Mesenchymal stem cell (in vitro differentiated cells and primary cell): ENCODE results near the gene USP47.

Experiments
- DNase-seq: peaks from one replicate; pipeline ENCODE4 v3.0.0-alpha.2; 2013
- H2AFZ ChIP-seq: one replicate; pipeline ENCODE4 v1.6.1; 2013; ENCODE audit warnings: low read depth, mild to moderate bottlenecking, control low read depth, inconsistent platforms, low read length, moderate library complexity
- H2AK5ac ChIP-seq: 2 replicates; pipeline ENCODE4 v1.6.1; 2013; ENCODE audit warnings: low read length, moderate library complexity, mild to moderate bottlenecking, inconsistent platforms; ENCODE audit not compliant: severe bottlenecking
- H2BK120ac ChIP-seq: one replicate; pipeline ENCODE4 v1.6.1; 2013; ENCODE audit warnings: low read depth, mild to moderate bottlenecking, inconsistent platforms, low read length, moderate library complexity
- H2BK12ac ChIP-seq, 2 experiments: one replicate each; pipeline ENCODE4 v1.6.1; 2013; ENCODE audit warnings: inconsistent platforms in 2 of 2, low read length in 2 of 2, mild to moderate bottlenecking in 2 of 2, moderate library complexity in 2 of 2, control low read depth in 1 of 2
- H2BK15ac ChIP-seq: one replicate; pipeline ENCODE4 v1.6.1; 2013; ENCODE audit warnings: mild to moderate bottlenecking, low read depth, inconsistent platforms; ENCODE audit not compliant: poor library complexity, severe bottlenecking
- H2BK5ac ChIP-seq: 2 replicates; pipeline ENCODE4 v1.6.1; 2013; ENCODE audit warnings: low read depth, mild to moderate bottlenecking, low read length, control low read depth, inconsistent platforms; ENCODE audit not compliant: poor library complexity, severe bottlenecking
- H3K14ac ChIP-seq, 2 experiments: one replicate each; pipeline ENCODE4 v1.6.1; 2013; ENCODE audit warnings: inconsistent platforms in 2 of 2, low read length in 2 of 2, control low read depth in 1 of 2, mild to moderate bottlenecking in 1 of 2, moderate library complexity in 1 of 2
- H3K18ac ChIP-seq, 2 experiments: one replicate each; pipeline ENCODE4 v1.6.1; 2013; ENCODE audit warnings: inconsistent platforms in 2 of 2, low read length in 2 of 2, control low read depth in 1 of 2, low read depth in 1 of 2, mild to moderate bottlenecking in 1 of 2
- H3K23ac ChIP-seq, 2 experiments: one replicate each; pipeline ENCODE4 v1.6.1; 2013; ENCODE audit warnings: inconsistent platforms in 2 of 2, low read length in 2 of 2, mild to moderate bottlenecking in 2 of 2, moderate library complexity in 2 of 2, control low read depth in 1 of 2
- H3K27ac ChIP-seq: 2 replicates; pipeline ENCODE4 v1.5.1; 2013; ENCODE audit warnings: mild to moderate bottlenecking, moderate library complexity, low read length, control low read depth, inconsistent platforms; ENCODE audit not compliant: poor library complexity, severe bottlenecking
- H3K27me3 ChIP-seq, 2 experiments: 2 replicates each; pipeline versions ENCODE4 v1.6.1 to v1.7.0; 2013; ENCODE audit warnings: low read length in 2 of 2, mild to moderate bottlenecking in 2 of 2, moderate library complexity in 2 of 2, control low read depth in 1 of 2, inconsistent platforms in 1 of 2; ENCODE audit not compliant: control insufficient read depth in 1 of 2, insufficient read depth in 1 of 2
- H3K36me3 ChIP-seq, 2 experiments: 2 replicates each; pipeline versions ENCODE4 v1.6.1 to v1.7.0; 2013; ENCODE audit warnings: low read length in 2 of 2, control low read depth in 1 of 2, inconsistent platforms in 1 of 2, low read depth in 1 of 2, mild to moderate bottlenecking in 1 of 2; ENCODE audit not compliant: insufficient read depth in 2 of 2, control insufficient read depth in 1 of 2
- H3K4ac ChIP-seq, 2 experiments: one replicate each; pipeline ENCODE4 v1.6.1; 2013; ENCODE audit warnings: inconsistent platforms in 2 of 2, low read length in 2 of 2, mild to moderate bottlenecking in 2 of 2, moderate library complexity in 2 of 2, control low read depth in 1 of 2, low read depth in 1 of 2
- H3K4me1 ChIP-seq: 2 replicates; pipeline ENCODE4 v1.6.1; 2013; ENCODE audit warnings: low read depth, low read length, control low read depth; ENCODE audit not compliant: control insufficient read depth, insufficient read depth
- H3K4me2 ChIP-seq: 2 replicates; pipeline ENCODE4 v1.6.1; 2013; ENCODE audit warnings: low read length, mild to moderate bottlenecking, inconsistent platforms; ENCODE audit not compliant: poor library complexity, severe bottlenecking
- H3K4me3 ChIP-seq, 2 experiments: 2 replicates each; pipeline versions ENCODE4 v1.5.1 to v1.7.0; 2013; ENCODE audit warnings: low read length in 2 of 2, mild to moderate bottlenecking in 2 of 2, control low read depth in 1 of 2, low read depth in 1 of 2; ENCODE audit not compliant: insufficient read depth in 1 of 2
- H3K79me1 ChIP-seq: replicated peaks from 2 replicates; pipeline ENCODE4 v1.6.1; 2013; ENCODE audit warnings: mild to moderate bottlenecking, control low read depth, low read length, inconsistent platforms; ENCODE audit not compliant: poor library complexity, severe bottlenecking
- H3K9ac ChIP-seq: 2 replicates; pipeline ENCODE4 v1.7.0; 2013; ENCODE audit warnings: mild to moderate bottlenecking, low read length, moderate library complexity
- H3K9me3 ChIP-seq: 2 replicates; pipeline ENCODE4 v1.7.0; 2013; ENCODE audit warnings: mild to moderate bottlenecking, low read length; ENCODE audit not compliant: control insufficient read depth
- H4K8ac ChIP-seq: one replicate; pipeline ENCODE4 v1.6.1; 2013; ENCODE audit warnings: inconsistent platforms, mild to moderate bottlenecking, low read length, moderate library complexity
- H4K91ac ChIP-seq: one replicate; pipeline ENCODE4 v1.6.1; 2013; ENCODE audit warnings: mild to moderate bottlenecking, low read length, inconsistent platforms
- WGBS: methylation state at CpG from one replicate; pipeline ENCODE4 v1.1.7; 2013; ENCODE audit warnings: mixed read lengths; 5-methylcytosine and 5-hydroxymethylcytosine counted together

The USP47 gene

DNA sequence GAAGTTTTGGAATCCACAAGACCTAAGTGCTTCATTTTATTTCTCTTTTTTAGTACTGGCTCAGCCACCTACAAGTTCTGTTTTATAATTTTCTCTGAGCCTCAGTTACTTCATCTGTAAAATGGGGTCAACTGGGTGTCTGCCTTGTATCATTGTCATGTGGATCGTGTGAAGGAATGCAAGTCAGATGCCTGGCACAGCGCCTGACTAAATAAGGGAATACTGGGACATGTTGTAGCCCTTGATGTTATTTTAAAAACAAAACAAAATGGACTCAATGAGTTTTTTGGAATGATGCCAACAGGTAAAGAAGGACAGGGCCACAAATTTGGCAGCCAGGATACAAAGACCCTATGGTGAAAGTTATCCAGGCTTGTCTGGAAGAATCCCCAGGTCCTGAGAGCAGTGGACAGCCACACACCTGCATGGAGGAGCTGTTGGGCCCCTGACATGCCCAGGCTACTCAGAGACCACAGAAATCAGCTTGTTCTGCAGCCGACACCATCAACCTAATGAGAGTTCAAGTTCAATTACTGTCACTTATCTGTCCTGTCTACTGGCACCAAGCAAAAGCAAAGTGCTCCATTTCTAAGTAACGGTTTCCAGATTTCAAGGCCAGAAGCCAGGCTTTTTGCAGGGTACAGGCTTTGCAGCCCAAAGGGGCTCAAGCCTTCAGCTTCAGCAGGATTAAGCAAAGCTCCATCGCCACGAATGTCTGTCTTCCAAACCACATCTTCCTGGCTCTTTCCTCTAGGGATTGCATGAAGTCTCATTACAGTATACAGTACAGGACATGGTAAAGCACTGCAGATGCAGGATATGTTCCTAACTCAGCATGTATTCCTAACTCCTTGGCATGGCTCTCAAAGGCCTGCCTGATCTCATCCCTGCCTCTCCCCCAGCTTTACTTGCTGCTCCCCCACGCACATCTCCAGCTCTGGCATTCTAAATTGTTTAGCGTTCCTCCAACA lies 148.3 kb downstream of the USP47 start:
- peaks cover 24% of the 10 kb centered on the region for H3K79me1 ChIP-seq
- no peak overlapping the region for H2BK5ac ChIP-seq
- H3K9ac ChIP-seq, result no peak overlapping the region
- peaks cover 0 to 26% of the 10 kb centered on the region in 2 experiments for H3K36me3 ChIP-seq
- no peak overlapping the region for H3K4me3 ChIP-seq
- peaks cover 23% of the 10 kb centered on the region for H3K4me1 ChIP-seq
- DNase-seq, result peak; percentile 55
- peak overlapping the region; percentile 24 to 30 for H3K4ac ChIP-seq
- H4K91ac ChIP-seq, result no peak overlapping the region
- no peak overlapping the region for H2BK120ac ChIP-seq
- H3K4me2 ChIP-seq, result no peak overlapping the region
- no peak overlapping the region for H3K23ac ChIP-seq
- WGBS, result 71% methylated on average over 8 of the region's 8 CpGs
- no peak overlapping the region for H2AFZ ChIP-seq
- no peak overlapping the region for H2BK15ac ChIP-seq
- H3K27ac ChIP-seq, result no peak overlapping the region
- H3K14ac ChIP-seq, result no peak overlapping the region
- H4K8ac ChIP-seq, result peak overlapping the region; percentile 35
- no peaks in the 10 kb centered on the region for H3K9me3 ChIP-seq
- peak overlapping the region in 1 of 2 experiments; percentile 80 for H2BK12ac ChIP-seq
- peak overlapping the region; percentile 18 for H2AK5ac ChIP-seq
- H3K18ac ChIP-seq, result peak overlapping the region; percentile 37 to 64
- no peaks in the 10 kb centered on the region for H3K27me3 ChIP-seq

- Histone ChIP-seq H3K4ac (no peak overlapping the region), H2AK5ac (no peak overlapping the region), H3K4me3 (no peak overlapping the region), H2BK12ac (no peak overlapping the region), H3K36me3 (peaks cover 0 to 47% of the 10 kb centered on the region in 2 experiments), H3K4me1 (peaks cover 20% of the 10 kb centered on the region), H3K79me1 (peaks cover 31% of the 10 kb centered on the region), H2BK120ac (peak overlapping the region; percentile 55), H4K8ac (peak overlapping the region; percentile 32), H3K9me3 (no peaks in the 10 kb centered on the region), H3K18ac (peak overlapping the region in 1 of 2 experiments; percentile 58), H2BK15ac (no peak overlapping the region), H3K4me2 (no peak overlapping the region), H3K23ac (no peak overlapping the region), H3K27ac (peak overlapping the region; percentile 35), H3K27me3 (no peaks in the 10 kb centered on the region), H3K9ac (no peak overlapping the region), H2BK5ac (no peak overlapping the region), H4K91ac (peak overlapping the region; percentile 47), H3K14ac (no peak overlapping the region), H2AFZ (no peak overlapping the region)
- DNase-seq, result peak; percentile 66
- WGBS, result 2% methylated on average over 2 of the region's 6 CpGs
Measured at GRCh38 chr11:11992257-11993212, 150.8 kb downstream of the USP47 start.

DNA sequence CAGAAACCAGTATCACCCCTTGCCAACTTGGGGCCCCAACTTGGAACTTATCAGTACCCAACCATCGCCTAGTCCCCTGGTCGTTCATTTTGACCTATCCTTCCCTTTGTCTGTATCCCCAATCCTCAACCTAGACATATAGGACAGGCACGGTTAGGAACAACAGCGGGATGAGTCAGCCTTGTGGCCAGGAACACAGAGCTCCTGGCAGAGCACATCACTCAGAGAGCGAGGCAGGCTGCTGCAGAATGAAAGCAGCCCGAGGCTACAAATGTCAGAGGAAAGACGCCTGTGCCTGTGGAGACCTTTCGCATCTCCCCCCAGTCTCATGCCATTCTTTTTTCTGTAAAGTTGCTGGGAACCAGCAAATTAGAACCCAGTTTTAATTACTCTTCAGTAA lies 152.1 kb downstream of the USP47 start:
- 6% methylated on average over 8 of the region's 8 CpGs for WGBS
- no peak overlapping the region for H3K14ac ChIP-seq

More for the DNA sequence above, 152.1 kb downstream of the USP47 start:
- Histone ChIP-seq H3K4ac (no peak overlapping the region), H2BK15ac (no peak overlapping the region), H3K27ac (peak overlapping the region; percentile 62), H3K4me3 (no peak overlapping the region), H3K4me1 (peaks cover 22% of the 10 kb centered on the region), H4K91ac (no peak overlapping the region), H3K23ac (no peak overlapping the region), H3K79me1 (peaks cover 34% of the 10 kb centered on the region), H3K36me3 (peaks cover 0 to 53% of the 10 kb centered on the region in 2 experiments), H2BK120ac (no peak overlapping the region), H2BK12ac (no peak overlapping the region), H3K27me3 (no peaks in the 10 kb centered on the region), H3K4me2 (no peak overlapping the region), H3K9ac (peak overlapping the region; percentile 29), H2AK5ac (no peak overlapping the region), H2BK5ac (no peak overlapping the region), H3K18ac (peak overlapping the region in 1 of 2 experiments; percentile 57), H3K9me3 (no peaks in the 10 kb centered on the region), H4K8ac (peak overlapping the region; percentile 10), H2AFZ (no peak overlapping the region)
- peak; percentile 93 for DNase-seq
